ENCODE measurements around the gene TECPR2. TPM values are rescaled to one million over a fixed set of nuclear protein-coding genes. Genes with fewer than 3 reads are reported as not detected.

The TECPR2 gene
- total RNA-seq, 1 experiment from 2014 or later, result 12.2 TPM

GRCh38 chr14:102513899-102514772 lies 151.4 kb downstream of the TECPR2 start:
- H3K4me1 ChIP-seq (ENCODE audit: control insufficient read depth in 1 of 2, insufficient read depth in 2 of 2, low read length in 2 of 2), result peaks cover 18 to 23% of the 10 kb centered on the region in 2 experiments
- H3K27me3 ChIP-seq (ENCODE audit: insufficient read depth, low read length), result no peaks in the 10 kb centered on the region
- H4K20me1 ChIP-seq (ENCODE audit: insufficient read depth), result no peaks in the 10 kb centered on the region
- no peak overlapping the region for H3K27ac ChIP-seq (ENCODE audit: low read depth, low read length)
- H3K36me3 ChIP-seq (ENCODE audit: control insufficient read depth in 1 of 2, insufficient read depth in 2 of 2, low read length in 2 of 2), result no peaks in the 10 kb centered on the region
- TF ChIP-seq EGR1 (IDR thresholded peaks at IDR 0.05; ENCODE audit: low read depth) (no peak), ZFX (IDR thresholded peaks at IDR 0.05) (no peak), ZNF274 (IDR thresholded peaks at IDR 0.05; ENCODE audit: low read depth, low read length) (no peak), YY1 (IDR thresholded peaks at IDR 0.05; ENCODE audit: extremely low read depth, insufficient replicate concordance, low read depth, low read length) (no peak), TCF7L2 (IDR thresholded peaks at IDR 0.05; ENCODE audit: borderline replicate concordance, extremely low read depth, insufficient read depth, insufficient read length) (no peak), POLR2A (IDR thresholded peaks at IDR 0.05; ENCODE audit: borderline replicate concordance, extremely low read depth, insufficient read depth, insufficient read length) (no peak), SIN3A (IDR thresholded peaks at IDR 0.05; ENCODE audit: low read depth) (no peak), ELF1 (IDR thresholded peaks at IDR 0.05; ENCODE audit: borderline replicate concordance, low read depth) (no peak)
- CTCF ChIA-PET, result interaction anchor here (1.1 to 2.1 kb wide), 2 partner anchors 11 to 76 kb away, joined by 7 read pairs; no protein-coding TSS in a partner anchor
- no peak overlapping the region for H3K4me2 ChIP-seq (ENCODE audit: low read length)
- DNase-seq (ENCODE audit: low read depth, low spot score) (no peak), ATAC-seq (no peak)
- no peaks in the 10 kb centered on the region for H3K9me3 ChIP-seq (ENCODE audit: control insufficient read depth in 1 of 2, insufficient read depth in 1 of 2, low read depth in 1 of 2, low read length in 2 of 2)
- no peaks in the 10 kb centered on the region for H3K9me2 ChIP-seq (ENCODE audit: insufficient read depth)
- no peak overlapping the region for H2AFZ ChIP-seq (ENCODE audit: low read depth, low read length, poor library complexity, severe bottlenecking)
- intact Hi-C loops (cut with micrococcal nuclease), result no loop called here
- BruUV-seq (replicated peaks), result no TSS peak
- H3K79me2 ChIP-seq (ENCODE audit: insufficient read depth, low read length), result no peaks in the 10 kb centered on the region
- H3K9ac ChIP-seq (ENCODE audit: low read length), result no peak overlapping the region
- no peak overlapping the region for H3K4me3 ChIP-seq (replicated peaks in 1 of 2; ENCODE audit: low read depth in 1 of 2, low read length in 2 of 2)
- POLR2A ChIA-PET, result no interaction called here
- RAD21 ChIA-PET (ENCODE audit: low non-redundant PET in 1 of 2, low total read pairs in 2 of 2, uncharacterized antibody in 2 of 2, unreplicated experiment in 2 of 2), result no interaction called here
